T-helper 1 cell treated with Interleukin-12 subunit alpha and Interleukin-12 subunit beta and Interleukin-4 antibody, amounts not matched to agents 30 μg/mL and 1 μg/mL, for 36 hours (primary cell): ENCODE measurements around the gene SYT7.
"Not testable (repeated sequence)": the region's sequence is repeated elsewhere in the genome, so short reads cannot be mapped to it uniquely, and the experiment has no call there.

Experiments
- H3K27ac Mint-ChIP-seq: one replicate; pipeline ENCODE4 v1.8.0; 2021; ENCODE audit warnings: mild to moderate bottlenecking, mixed read lengths
- H3K27me3 Mint-ChIP-seq: one replicate; pipeline ENCODE4 v1.8.0; 2021; ENCODE audit warnings: low read depth, mixed read lengths
- H3K36me3 Mint-ChIP-seq: one replicate; pipeline ENCODE4 v1.8.0; 2021; ENCODE audit warnings: low read depth, mixed read lengths
- H3K4me1 Mint-ChIP-seq: one replicate; pipeline ENCODE4 v1.8.0; 2021; ENCODE audit warnings: low read depth, mixed read lengths
- H3K4me3 Mint-ChIP-seq: one replicate; pipeline ENCODE4 v1.8.0; 2021; ENCODE audit warnings: mild to moderate bottlenecking, moderate library complexity, mixed read lengths
- H3K9me3 Mint-ChIP-seq: one replicate; pipeline ENCODE4 v1.8.0; 2021; ENCODE audit warnings: mixed read lengths

The SYT7 gene

GRCh38 chr11:61476371-61476770, 104.5 kb downstream of the SYT7 start:
- H3K4me1 Mint-ChIP-seq, result peaks cover 9% of the 10 kb centered on the region
- no peak overlapping the region for H3K27ac Mint-ChIP-seq
- no peak overlapping the region for H3K4me3 Mint-ChIP-seq
- H3K36me3 Mint-ChIP-seq, result peaks cover 3% of the 10 kb centered on the region
- H3K27me3 Mint-ChIP-seq, result no peaks in the 10 kb centered on the region
- H3K9me3 Mint-ChIP-seq, result no peaks in the 10 kb centered on the region

- Mint-ChIP-seq H3K27me3 (no peaks in the 10 kb centered on the region), H3K4me1 (peaks cover 10% of the 10 kb centered on the region), H3K27ac (no peak overlapping the region), H3K4me3 (no peak overlapping the region), H3K36me3 (peaks cover 3% of the 10 kb centered on the region), H3K9me3 (no peaks in the 10 kb centered on the region)
Observed at GRCh38 chr11:61475433-61475832, 105.4 kb downstream of the SYT7 start.

- Mint-ChIP-seq H3K27me3 (no peaks in the 10 kb centered on the region), H3K4me3 (no peak overlapping the region), H3K4me1 (peaks cover 10% of the 10 kb centered on the region), H3K27ac (no peak overlapping the region), H3K9me3 (no peaks in the 10 kb centered on the region), H3K36me3 (peaks cover 3% of the 10 kb centered on the region)
Observed at GRCh38 chr11:61474013-61474643, 106.7 kb downstream of the SYT7 start.

GRCh38 chr11:61473370-61474012, 107.4 kb downstream of the SYT7 start:
- Mint-ChIP-seq H3K27me3 (no peaks in the 10 kb centered on the region), H3K36me3 (peaks cover 3% of the 10 kb centered on the region), H3K9me3 (no peaks in the 10 kb centered on the region), H3K4me1 (peaks cover 10% of the 10 kb centered on the region), H3K27ac (no peak overlapping the region), H3K4me3 (no peak overlapping the region)

GRCh38 chr11:61472868-61473267, 108.0 kb downstream of the SYT7 start:
- no peaks in the 10 kb centered on the region for H3K27me3 Mint-ChIP-seq
- H3K36me3 Mint-ChIP-seq, result peaks cover 7% of the 10 kb centered on the region
- H3K4me3 Mint-ChIP-seq, result no peak overlapping the region
- no peak overlapping the region for H3K27ac Mint-ChIP-seq
- H3K4me1 Mint-ChIP-seq, result peaks cover 6% of the 10 kb centered on the region
- no peaks in the 10 kb centered on the region for H3K9me3 Mint-ChIP-seq

- Mint-ChIP-seq H3K4me3 (no peak overlapping the region), H3K36me3 (peaks cover 7% of the 10 kb centered on the region), H3K9me3 (no peaks in the 10 kb centered on the region), H3K27ac (no peak overlapping the region), H3K4me1 (peaks cover 6% of the 10 kb centered on the region), H3K27me3 (no peaks in the 10 kb centered on the region)
Observed at GRCh38 chr11:61472282-61472681, 108.6 kb downstream of the SYT7 start.

GRCh38 chr11:61468002-61468401, 112.9 kb downstream of the SYT7 start:
- no peak overlapping the region for H3K27ac Mint-ChIP-seq
- H3K9me3 Mint-ChIP-seq, result no peaks in the 10 kb centered on the region
- H3K27me3 Mint-ChIP-seq, result no peaks in the 10 kb centered on the region
- peaks cover 1% of the 10 kb centered on the region for H3K4me1 Mint-ChIP-seq
- H3K4me3 Mint-ChIP-seq, result no peak overlapping the region
- H3K36me3 Mint-ChIP-seq, result peaks cover 4% of the 10 kb centered on the region

GRCh38 chr11:61467602-61468001, 113.3 kb downstream of the SYT7 start:
- not testable (repeated sequence) for H3K9me3 Mint-ChIP-seq, H3K4me3 Mint-ChIP-seq, H3K27ac Mint-ChIP-seq, H3K27me3 Mint-ChIP-seq, H3K4me1 Mint-ChIP-seq, H3K36me3 Mint-ChIP-seq
